Endothelial cell of hepatic sinusoid (primary cell): ENCODE results near the gene S100A13.
"Not testable (repeated sequence)": the region's sequence is repeated elsewhere in the genome, so short reads cannot be mapped to it uniquely, and the experiment has no call there.

Experiments used
- in situ Hi-C: cut with HindIII; loops from 2 replicates; pipeline ENCODE4 v1.10.0; 2017; ENCODE audit warnings: low sequenced_read_pairs

The S100A13 gene

DNA sequence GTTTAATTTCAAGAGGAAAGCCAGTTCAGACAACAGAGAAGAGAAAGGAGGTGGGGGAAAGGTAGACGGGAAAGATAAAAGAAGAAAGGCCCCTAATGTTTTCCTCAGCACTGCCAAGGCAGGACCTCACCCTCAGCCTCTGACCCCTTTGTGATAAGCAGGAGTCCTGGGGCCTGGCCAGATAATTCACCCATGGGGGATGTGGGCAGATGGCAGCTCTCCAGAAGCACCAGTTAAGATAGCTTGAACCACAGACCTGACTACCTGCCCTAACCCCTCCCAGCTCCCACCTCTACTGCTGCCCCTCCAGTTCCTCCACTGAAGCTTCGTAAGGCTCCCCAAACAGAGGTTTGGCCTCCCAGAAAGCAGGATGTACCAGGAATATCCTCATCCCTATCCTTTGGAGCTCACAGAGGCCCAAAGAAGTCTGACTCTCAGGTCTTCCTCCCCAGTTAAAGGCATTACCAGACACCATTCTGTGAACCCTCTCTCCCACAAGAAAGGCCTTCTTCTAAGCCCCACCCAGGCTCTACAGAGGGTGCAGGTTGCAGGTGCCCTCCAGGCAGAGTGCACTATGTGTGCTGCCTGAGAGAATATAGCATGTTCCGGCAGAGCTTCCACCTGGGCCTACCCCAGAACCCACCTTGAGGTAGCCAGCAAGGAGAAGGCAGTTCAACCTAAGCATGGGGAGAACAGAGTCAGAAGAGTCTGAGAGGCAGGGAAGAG lies 22.0 kb upstream of the S100A13 start:
- in situ Hi-C loops, result no loop called here

- in situ Hi-C loops, result no loop called here
Observed at GRCh38 chr1:153648000-153648643, 20.8 kb upstream of the S100A13 start.

GRCh38 chr1:153647346-153647714 lies 20.0 kb upstream of the S100A13 start:
- in situ Hi-C loops, result no loop called here

DNA sequence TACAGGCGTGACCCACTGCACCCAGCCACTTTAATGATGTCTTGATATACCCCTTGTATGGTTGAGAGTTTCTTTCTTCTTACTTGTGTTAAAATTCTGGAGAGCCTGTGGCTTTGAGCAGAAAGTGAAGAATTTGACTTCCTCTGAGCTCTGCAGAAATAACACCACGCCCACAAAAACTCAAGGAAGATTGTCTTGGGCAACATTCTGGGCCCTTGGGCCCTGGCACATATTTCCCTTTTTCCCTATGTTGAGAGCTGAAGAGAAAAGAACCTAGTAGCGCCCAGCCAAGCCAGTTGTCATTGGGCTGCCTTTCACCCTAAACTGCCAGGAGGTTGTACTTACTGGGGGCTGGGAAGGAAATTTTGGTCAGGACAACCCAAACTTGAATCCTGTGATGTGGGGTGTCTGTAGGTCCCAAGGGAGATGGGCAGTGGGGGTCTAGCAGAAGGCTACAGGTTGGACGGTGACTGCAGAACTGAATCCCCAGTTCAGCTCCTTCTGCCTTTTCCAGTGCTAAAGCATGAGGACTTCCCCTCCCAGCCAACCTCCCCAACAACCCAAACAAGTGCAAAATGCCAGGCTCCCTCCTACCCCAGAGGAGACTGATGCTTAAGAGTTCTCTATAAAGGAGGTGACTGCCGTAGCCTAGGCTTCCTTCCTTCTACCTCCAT lies 19.5 kb upstream of the S100A13 start:
- in situ Hi-C loops, result no loop called here

- in situ Hi-C loops, result no loop called here
Observed at GRCh38 chr1:153643816-153644215, 16.5 kb upstream of the S100A13 start.

GRCh38 chr1:153643100-153643499 lies 15.8 kb upstream of the S100A13 start:
- in situ Hi-C loops, result no loop called here

DNA sequence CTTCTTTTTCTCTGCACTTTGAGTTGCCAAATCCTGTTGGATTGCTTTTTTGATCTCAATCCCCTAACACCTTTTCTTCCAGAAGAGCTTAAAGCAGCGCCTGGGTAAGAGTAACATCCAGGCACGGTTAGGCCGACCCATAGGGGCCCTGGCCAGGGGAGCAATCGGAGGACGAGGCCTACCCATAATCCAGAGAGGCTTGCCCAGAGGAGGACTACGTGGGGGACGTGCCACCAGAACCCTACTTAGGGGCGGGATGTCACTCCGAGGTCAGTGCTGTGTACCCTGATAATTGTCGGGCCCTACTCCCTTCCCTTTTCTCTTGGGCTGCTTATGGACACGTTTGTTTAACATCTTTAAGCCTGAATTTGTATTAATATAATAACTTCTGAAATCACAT lies 14.9 kb upstream of the S100A13 start:
- in situ Hi-C loops, result no loop called here

- in situ Hi-C loops, result no loop called here
Observed at GRCh38 chr1:153640861-153641260, 13.6 kb upstream of the S100A13 start.

DNA sequence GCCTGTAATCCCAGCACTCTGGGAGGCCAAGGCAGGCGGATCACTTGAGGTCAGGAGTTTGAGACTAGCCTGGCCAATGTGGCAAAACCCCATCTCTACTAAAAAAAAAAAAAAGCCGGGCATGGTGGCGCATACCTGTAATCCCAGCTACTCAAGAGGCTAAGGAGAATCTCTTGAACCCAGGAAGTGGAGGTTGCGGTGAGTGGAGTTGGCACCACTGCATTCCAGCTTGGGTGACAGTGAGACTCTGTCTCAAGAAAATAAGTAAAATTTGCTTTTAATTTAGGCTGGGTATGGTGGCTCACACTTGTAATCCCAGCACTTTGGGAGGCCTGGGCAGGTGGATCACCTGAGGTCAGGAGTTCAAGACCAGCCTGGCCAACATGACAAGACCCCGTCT lies 12.9 kb upstream of the S100A13 start:
- in situ Hi-C loops, result not testable (repeated sequence)

DNA sequence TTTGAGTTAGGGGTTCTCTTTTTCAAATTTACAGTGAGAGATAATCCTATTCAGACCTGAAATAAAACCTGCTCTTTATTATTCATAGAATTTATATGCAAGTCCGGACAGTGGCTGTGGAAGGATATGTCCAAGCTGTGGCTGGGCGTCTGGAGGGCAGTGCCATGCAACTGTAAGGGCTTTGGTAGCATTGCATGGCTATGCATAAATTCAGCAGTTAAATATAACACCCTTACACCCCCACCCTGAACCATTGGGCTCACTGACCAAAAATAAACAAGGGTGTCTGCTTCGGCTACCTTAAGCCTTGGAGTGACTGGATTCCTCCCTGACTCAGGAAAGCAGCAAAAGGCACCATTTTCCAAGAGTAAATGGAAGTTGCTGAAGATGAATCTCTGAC lies 12.0 kb upstream of the S100A13 start:
- in situ Hi-C loops, result loop anchor here (5.0 kb wide), 1 partner anchor 77 kb away; no protein-coding TSS in a partner anchor

- in situ Hi-C loops, result loop anchor here (5.0 kb wide), 1 partner anchor 76 kb away; no protein-coding TSS in a partner anchor
Observed at GRCh38 chr1:153638261-153638660, 11.0 kb upstream of the S100A13 start.

- in situ Hi-C loops, result loop anchor here (5.0 kb wide), 1 partner anchor 74 kb away; no protein-coding TSS in a partner anchor
Observed at GRCh38 chr1:153636312-153636711, 9.0 kb upstream of the S100A13 start.

DNA sequence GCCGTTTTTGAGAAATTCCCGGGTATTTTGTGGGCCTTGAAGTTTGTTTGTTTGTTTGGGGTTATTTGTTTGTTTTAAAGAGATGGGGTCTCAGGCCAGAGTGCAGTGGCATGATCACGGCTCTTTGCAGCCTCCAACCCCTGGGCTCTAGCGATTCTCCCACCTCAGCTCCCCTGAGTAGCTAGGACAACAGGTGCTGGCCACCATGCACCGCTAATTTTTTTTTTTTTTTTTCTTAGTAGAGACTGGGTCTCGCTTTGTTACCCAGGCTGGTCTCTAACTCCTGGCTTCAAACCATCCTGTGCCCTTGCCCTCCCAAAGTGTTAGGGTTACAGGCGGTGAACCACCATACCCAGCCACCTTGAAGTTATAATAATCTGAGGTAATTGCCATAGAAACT lies 8.6 kb upstream of the S100A13 start:
- in situ Hi-C loops, result loop anchor here (5.0 kb wide), 1 partner anchor 74 kb away; no protein-coding TSS in a partner anchor

DNA sequence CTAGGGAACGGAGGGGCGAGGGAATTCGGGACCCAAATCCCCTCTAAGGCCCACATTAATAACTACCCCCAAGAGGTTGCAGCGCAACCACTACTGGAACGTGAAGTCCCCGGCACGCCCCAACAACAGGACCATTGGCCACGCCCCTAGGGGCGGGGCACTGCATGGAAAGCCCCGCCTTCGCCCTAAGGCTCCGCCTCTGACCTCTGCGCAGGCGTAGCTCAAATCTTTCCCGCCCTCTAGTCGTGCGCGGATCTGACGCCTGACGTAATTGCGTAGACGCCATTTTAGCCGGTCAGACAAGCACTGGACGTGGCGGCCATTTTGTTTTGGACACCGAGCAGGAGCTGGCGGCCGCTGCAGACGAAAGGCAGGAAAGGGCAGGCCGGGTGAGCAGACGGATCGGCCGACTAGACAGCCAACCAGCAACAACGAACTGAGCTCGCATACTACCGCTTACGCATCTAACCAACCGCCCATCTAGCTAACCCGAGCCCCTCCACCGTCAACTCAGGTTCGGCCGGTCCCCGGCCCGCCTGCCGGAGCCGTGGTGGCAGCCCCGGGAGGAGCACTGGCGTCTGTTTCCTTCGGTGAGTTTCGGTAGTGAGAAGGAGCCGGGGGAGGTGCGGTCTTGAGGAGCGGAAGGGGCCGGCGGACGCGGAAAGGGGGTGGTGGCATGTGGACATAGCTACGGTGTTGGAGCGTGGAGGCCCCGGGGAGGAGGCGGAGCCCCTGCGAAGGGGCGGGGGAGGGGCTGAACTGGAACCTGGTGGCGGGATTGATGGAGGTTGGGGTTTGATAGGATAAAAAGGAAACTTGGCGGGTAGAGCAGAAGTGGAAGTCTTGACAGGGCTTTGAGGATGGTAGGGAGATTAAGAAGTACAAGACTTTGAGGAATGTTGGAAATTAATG lies 6.7 kb upstream of the S100A13 start, which contains the start of gene CHTOP:
TSS of gene CHTOP (plus strand) at position 313 of the 912 bp plus-strand sequence. CDS start 2,523 bp downstream, outside the sequence.
- in situ Hi-C loops, result no loop called here

DNA sequence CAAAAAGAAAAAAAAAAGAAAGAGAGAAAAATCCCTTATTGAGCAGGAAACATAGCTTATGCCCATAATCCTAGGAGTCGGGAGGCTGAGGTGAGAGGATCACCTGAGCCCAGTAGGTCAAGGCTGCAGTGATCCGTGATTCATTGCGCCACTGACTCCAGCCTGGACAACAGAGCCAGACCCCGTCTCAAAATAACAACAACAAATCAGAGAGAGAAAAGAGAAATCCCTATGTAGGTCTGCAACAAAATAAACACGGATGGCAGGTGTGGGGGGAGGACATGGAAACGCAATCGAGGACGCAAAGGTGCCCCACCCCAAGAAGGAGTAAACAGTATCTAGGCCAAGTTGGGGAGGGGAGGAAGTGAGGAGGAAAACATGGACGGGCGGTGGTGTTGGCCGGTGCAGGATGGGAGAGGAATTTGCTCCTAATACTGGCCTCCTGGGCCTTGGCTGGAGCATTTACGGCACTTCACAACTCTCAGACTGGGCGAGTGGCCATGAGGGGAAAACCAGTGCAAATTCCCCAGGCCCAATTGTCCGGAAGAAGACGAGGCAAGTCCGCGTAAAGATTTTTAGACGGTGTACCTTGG lies 6.0 kb upstream of the S100A13 start:
- in situ Hi-C loops, result no loop called here

- in situ Hi-C loops, result no loop called here
Observed at GRCh38 chr1:153631047-153632022, 4.0 kb upstream of the S100A13 start.

- in situ Hi-C loops, result no loop called here
Observed at GRCh38 chr1:153630384-153630783, 3.1 kb upstream of the S100A13 start.

- in situ Hi-C loops, result no loop called here
Observed at GRCh38 chr1:153629971-153630370, 2.7 kb upstream of the S100A13 start.

DNA sequence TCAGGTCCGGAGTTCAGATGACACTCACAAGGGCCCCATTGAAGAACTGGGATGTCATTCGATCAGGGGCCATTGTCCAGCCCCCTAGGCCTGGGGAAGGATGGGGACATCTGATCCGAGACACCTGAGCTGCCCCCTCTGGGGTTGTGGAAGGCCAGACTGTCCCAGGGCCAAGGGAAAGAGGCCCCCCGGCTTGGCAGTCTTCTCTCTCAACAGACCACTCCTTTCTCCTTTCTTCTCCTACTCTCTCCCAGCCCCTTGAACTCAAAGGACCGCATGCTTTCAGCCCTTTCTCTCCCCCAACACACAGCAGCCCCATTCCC lies 2.0 kb upstream of the S100A13 start:
- in situ Hi-C loops, result no loop called here
